Mammary epithelial cell (primary cell): ENCODE measurements around the gene PTN.

Experiments used
- CTCF ChIP-seq, 2 donors: IDR thresholded peaks in 1 of 2; conservative IDR thresholded peaks in 1 of 2; 2 replicates each; pipeline ENCODE4 v1.5.1; 2011 to 2012; ENCODE audit warnings: inconsistent platforms in 2 of 2, low read length in 2 of 2, mild to moderate bottlenecking in 2 of 2, control low read depth in 1 of 2, low read depth in 1 of 2; ENCODE audit not compliant: insufficient read depth in 1 of 2; ENCODE audit errors: extremely low read depth in 1 of 2
- EZH2 ChIP-seq: IDR thresholded peaks from 2 replicates; pipeline ENCODE4 v1.6.1; 2012; ENCODE audit warnings: low read length, inconsistent platforms, borderline replicate concordance

- TF ChIP-seq CTCF (conservative IDR thresholded peaks at IDR 0.05 in 1 of 2, IDR thresholded peaks at IDR 0.05 in 1 of 2; ENCODE audit: extremely low read depth in 1 of 2, insufficient read depth in 1 of 2, low read depth in 1 of 2, low read length in 2 of 2) = no peak
- TF ChIP-seq EZH2 = no peak
Measured at GRCh38 chr7:137272249-137272648, 71.3 kb downstream of the PTN start.
